ENCODE data around the gene TEKT5.
"Not testable (repeated sequence)": the region's sequence is repeated elsewhere in the genome, so short reads cannot be mapped to it uniquely, and the experiment has no call there.

The TEKT5 gene

DNA sequence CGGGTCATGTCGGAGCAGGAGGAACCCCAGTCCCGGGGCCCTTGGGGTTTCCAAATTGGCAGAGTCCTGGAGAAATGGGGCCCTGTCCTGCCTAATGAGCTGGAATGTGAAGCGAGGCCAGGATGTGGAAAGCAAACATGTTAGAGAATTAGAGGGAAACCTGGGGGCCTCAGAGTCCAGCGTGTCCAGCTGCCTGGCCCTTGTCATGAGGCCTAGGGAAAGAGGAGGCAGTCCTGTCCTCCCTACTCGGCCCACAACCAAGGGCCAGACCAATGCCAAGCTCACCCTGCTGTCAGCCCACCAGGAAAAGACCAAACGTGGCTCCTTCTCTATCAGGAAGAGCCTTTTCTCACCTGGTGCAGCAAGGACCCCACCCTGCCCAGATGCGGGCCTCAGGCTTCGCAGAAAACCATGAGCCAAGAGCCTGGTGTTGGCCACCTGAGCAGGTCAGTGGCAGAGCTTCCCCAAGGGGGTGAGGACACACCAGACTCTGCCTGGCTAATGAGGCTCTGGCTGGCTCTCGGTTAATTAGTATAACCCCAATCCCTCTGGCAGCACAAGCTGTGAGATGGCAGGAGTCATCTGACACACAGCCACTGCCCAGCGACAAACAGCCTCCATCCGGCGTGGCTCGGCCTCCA, 10.1 kb downstream of the TEKT5 start:
- no peak for DNase-seq

DNA sequence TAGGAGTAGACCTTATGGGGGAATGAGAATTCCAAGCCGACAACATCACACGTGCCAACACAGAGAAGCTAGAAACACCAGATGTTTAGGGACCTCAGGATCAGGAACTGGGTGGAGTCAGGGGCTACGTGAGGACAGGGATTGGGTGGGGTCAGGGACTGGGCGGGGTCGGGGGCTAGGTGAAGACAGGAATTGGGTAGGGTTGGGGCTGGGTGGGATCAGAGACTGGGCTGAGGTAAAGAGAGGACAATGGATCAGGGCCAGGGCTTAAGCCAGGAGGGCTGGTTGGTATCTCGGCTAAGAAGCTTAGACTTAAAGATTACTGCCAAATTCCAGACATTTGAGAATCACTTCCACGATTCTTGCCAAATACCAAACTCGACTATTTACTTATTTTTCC, 11.6 kb downstream of the TEKT5 start:
- DNase-seq, result no peak

DNA sequence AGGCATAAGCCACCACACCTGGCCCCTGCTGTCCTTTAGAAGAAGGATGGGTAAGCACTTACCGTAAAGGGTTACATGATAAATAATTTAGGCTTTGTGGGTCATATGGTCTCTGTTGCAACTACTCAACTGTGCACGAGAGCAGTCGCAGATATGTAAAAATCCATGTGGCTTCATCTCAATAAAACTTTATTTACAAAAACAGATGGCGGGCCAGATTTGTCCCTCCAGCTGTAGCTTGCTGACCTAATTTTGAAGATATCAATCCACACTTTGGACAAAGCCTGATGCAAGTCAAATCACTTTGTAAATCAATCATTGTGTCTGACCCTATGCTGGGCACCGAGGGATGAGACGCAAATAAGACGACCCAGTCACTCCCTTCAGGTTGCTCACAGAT, 12.1 kb downstream of the TEKT5 start:
- DNase-seq, result no peak

DNA sequence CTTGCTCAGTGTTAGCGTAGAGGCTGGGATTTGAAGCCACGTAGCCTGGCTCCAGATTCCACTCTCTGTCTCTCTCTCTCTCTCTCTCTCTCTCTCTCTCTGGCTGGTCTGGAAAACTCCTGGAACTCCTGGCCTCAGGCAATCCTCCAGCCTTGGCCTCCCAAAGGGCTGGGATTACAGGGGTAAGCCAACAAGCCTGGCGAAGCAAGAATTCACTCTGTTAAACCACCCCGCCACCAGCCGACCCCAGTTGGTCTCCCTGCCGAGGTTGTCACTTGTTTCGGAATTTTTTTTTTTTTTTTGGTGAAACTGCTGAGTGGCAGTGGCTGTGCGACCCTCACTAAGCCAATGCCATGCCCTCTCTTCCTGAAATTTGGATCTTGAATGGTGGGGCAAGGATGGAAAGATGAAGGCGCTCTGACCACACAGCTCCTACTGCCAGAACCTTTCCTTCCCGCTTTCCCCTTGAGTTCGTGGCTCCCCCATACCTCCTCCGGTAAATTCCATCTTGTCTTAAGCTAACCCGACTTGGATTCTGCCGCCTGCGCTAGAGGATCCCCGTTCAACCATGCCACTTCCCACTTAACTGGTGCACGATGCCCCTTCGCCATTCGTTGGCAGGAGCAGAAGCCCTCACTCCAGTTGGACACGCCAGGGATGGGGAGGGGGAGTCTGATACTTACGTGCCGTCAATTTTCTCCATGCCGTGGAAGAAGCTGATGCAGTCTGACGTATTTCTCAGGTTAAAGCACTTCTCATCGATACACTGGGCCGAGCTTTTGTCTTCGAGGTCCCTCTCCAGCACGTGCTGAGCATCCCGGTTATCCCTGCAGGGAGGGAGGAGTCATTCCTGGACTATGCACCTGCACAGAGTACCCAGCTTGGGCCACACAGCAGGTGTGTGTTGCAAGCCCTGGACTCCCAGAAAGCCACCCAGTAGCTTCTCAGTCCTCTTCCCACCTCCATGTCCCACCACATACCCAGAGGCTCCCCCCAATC, 13.1 kb downstream of the TEKT5 start:
- DNase-seq, result no peak

DNA sequence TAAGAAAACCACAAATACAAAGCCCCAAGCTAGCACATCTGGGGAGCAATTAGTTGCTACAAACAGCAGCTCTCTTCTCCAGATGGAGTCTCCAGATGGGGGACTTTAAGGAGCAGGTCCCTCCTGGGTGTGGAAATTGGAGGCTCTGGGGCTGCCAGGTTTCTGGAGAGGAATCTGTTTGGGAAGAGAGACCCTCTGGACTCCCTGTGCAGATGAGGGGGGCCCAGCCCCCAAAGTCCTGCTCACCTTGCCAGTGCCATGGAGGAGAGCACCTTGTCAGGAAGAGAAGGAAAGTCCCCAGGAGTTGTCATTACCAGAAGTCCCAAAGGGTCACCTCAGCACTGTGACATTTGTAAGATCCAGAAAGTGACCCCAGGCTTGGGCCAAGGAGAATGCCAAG, 14.8 kb downstream of the TEKT5 start:
- no peak for DNase-seq

DNA sequence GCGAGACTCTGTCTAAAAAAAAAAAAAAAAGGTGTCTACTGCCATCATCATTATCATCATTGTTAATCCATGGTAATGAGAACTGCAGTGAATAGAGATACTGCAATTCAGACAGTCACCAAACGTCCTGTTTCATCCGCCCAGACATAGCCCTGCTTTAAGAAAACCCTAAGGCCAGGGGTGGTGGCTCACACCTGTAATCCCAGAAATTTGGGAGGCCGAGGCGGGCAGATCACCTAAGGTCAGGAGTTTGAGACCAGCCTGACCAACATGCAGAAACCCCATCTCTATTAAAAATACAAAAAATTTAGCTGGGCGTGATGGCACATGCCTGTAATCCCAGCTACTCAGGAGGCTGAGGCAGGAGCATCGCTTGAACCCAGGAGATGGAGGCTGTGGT, 15.3 kb downstream of the TEKT5 start:
- DNase-seq, result not testable (repeated sequence)

DNA sequence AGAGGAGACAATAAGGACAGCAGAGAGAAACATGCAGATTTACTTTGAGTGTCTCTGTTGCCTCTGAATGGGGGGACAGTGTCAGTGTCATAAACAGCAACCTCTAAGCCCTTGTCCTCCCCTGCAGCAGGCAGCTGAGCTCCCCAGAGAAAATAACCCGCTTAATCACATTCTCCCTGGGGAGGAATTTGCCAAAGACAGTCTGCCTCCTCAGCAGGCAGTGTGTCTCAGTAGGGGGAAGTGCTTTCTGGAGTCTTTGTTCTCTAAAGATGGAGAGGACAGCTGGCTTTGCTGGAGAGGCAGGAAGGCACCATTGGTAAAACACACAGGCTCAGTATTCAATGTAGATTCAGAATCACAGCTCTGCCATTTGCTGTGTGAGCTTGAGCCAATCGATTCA, 16.1 kb downstream of the TEKT5 start:
- DNase-seq, result no peak

DNA sequence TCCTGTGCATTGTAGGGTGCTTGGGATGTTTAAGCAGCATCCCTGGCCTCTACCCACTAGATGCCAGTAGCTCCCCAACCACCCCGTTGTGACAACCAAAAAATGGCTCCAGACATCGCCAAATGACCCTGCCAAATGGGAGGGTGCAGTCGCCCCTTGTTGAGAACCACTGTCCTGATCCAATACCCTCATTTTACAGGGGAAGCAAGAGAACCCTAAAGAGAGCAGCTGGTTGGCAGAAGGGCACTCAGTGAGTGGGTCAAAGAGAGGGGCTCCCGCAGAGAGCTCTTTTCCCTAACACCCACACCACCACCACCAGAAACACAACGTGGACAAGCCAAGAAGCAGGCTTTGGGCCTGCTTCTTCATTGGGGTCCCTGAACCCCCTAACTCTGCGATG, 18.4 kb downstream of the TEKT5 start:
- DNase-seq, result no peak

DNA sequence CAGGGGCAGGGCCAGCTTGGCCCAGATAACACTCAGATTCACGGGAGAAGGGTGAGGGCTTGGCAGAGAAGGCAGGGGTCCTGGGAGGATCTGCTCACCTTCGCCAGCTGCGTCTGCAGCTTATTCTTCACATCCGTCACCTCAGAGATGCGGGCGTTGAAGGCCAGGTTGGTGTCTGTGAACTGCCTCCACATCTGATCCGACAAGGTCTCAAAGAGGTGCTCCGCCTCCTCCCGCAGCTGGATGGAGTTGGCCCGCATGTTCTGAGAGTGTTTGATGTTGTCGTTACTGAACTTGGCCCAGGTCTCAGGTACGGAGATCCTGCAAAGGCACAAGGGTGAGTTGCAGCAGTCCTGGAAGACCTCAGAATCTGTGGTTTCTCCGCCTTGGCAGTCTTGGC, 18.9 kb downstream of the TEKT5 start:
- DNase-seq, result no peak

DNA sequence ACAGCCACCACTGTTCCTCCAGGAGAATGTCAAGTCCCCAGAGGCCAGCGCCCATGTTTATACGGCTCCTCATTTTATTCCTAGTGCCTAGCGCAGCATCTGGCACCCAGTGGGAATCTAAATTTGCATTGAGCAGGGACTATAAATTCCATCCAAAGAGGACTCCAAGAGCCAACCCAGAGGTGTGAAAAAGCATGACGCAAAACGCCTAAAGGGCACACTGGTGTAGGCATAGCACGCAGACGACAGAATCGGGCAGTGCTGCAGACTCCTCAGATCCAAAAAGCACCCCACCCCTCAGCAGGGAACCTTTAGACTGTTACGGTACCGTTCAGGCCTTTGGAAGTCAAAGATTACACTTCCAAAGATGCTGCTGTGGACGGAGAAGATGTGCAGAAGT, 19.5 kb downstream of the TEKT5 start:
- no peak for DNase-seq

DNA sequence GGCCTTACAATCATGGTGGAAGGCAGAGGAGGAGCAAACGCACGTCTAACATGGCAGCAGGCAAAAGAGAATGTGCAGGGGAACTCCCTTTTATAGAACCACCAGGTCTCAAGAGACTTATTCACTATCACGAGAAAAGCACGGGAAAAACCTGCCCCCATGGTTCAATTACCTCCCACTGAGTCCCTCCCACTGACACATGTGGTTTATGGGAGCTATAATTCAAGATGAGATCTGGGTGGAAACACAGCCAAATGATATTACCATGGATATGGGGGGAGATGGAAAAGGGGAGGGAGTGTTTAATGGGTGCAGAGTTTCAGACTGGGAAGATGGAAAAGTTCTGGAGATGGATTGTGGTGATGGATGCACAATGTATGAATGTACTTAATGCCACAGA, 23.0 kb downstream of the TEKT5 start:
- no peak for DNase-seq

DNA sequence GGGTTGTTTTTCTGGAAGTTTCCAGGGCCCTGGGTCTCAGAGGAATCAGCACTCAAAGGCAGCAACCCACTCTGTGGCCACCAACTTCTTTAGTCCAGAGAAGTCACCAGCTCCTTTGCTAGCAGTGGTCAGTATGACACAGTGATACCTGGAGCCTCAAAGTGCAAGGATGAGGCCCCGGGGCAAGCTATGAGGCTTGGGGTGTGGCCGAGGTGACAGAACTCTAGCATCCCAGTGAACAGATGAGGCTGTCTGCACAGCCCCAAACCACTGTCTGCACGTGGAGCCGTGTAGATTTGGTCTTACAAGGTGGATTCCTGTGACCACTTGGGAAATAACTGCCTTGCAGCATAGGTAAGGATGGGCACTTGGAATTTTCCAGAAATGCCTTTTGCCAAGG, 24.9 kb downstream of the TEKT5 start:
- DNase-seq, result no peak

DNA sequence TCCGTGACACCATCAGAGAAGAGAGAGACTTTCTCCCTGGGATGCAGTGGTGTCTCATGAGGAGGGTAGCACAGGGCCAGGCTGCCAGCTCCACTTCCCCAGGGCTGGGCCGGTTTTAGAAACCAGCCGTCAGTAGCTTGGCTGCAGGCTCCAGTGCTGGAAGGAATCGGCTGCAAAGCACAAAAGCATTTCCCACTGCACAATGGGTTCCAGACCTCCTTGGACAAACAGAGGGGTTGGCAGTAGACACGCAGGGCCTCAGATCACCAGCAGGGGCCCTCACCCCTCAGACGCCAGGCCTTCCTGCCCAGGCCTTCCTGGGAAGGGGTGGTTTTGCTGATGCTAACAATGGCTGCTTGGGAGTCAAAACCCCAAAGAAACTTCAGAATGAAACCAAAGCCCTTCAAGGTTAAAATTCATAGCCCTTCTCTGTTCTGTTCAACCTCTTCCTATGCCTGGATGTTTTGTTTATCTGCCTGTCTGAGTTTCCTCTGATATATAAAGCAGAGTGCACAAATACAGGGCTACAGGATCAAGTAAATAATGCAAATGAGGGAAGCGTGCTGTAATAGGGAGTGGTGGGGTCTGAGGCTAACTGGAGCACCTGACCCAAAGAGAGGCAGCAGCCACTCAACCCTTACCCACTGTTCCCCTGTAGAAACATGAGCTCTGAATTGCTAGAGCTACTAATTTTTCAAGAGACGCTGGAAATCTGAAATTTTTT, 26.2 kb downstream of the TEKT5 start:
- DNase-seq, result peak in 1 of 2 donors; percentile 13

DNA sequence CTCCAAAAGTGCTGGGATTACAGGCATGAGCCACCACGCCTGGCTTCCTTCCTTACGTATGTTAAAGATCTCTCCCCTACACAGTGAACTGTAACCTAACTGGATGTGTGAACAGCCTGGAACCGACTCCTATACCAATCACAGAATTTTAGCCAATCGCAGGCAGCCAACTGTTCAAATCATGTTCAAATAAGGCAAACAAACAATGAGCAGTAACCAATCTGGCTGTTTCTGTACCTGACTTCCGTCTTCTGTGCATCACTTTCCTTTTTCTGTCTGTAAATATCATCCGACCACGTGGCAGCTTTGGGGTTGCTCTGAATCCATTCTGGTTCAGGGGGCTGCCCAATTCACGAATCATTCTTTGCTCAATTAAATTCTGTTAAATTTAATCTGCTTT, 27.5 kb downstream of the TEKT5 start:
- no peak for DNase-seq

DNA sequence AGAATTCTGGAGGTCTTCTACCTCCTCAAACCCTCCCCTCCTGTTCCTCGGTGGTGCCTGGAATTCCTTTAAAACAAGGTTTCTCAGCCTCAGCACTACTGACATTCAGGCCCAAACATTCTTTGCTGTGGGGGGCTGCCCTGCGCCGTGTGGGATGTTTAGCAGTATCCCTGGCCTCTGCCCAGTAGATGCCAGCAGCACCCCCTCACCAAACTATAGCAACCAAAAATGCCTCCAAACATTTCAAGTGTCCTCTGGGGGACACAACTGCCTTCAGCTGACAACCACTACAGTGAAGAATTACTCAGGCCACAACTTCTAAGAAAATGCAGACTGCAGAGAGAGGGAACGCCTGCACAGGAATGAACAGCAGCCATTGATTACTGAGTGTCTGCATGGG, 28.4 kb downstream of the TEKT5 start:
- DNase-seq, result no peak

DNA sequence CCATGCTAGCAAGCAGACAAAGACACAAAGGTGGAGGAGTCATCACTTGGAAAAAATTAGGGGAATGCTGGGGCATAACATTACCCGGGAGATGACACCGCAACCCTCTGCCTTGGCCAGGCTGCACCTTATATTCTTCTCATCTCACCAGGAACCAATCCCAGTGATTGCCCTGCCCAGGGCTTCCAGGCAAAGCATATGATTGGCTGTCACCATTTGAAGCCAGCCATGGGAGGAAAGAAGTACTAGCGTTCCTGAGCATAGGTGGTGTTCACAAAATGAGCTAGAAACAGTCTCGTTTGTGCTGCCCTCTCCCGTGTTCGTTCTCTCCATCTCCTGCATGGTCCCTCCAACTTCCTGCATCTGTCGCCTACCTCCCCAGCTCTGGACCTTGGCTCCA, 29.6 kb downstream of the TEKT5 start:
- no peak for DNase-seq

DNA sequence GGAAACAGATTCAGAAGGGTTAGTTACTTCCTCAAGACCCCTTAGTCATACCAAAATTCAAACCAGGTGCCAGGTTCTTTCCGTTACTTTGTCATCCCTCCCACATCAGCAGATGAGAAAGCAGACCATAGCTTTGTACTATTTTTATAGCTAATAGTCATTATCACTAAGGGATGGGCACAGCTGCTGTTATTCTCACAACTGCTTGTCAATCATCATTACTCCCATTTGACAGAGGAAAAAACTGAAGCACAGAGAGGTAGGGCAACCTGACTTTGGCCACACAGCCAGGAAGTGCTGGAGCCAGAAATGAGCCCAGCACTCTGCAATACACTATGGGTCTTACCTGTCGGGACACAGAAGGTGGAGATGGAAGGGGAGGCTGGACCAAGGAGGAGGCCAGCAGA, 30.0 kb downstream of the TEKT5 start:
- no peak for DNase-seq

DNA sequence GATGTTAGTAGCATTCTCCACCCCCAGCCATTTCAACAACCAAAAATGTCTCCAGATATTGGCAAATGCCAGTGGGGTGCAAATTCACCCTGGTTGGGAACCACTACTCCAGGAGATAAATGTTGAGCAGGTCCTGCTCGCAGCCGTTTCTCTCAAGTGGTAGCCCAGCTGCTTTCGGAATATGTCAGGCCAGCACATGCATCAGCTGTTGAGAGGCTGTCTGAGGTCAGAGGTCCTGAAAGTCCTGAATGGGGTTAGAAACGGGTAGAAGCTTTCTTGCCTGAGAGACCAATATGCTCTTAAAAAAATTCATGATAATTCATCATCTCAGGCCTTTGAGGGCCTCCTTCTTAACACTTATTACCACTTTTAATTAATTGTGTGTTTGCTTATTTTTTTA, 31.0 kb downstream of the TEKT5 start:
- no peak for DNase-seq

DNA sequence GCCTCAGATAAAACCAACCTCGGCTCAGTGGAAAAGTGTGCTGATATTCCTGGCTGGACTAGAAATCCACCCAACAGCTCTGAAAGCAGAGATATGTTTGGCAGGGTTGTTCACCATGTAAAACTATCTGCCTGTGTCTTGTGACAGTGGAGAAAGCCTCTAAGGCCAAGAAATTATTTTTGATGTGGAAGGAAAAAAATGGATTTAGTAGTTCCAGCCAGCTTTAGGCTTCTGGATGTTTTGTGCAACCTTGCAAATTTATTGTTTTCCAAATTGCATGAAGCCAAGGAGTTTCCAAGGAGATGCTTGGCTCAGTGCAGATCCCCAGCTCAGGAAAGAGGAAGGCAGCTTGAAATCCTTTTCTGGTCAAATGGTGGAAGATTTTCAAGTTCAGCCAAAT, 31.6 kb downstream of the TEKT5 start:
- DNase-seq, result no peak

DNA sequence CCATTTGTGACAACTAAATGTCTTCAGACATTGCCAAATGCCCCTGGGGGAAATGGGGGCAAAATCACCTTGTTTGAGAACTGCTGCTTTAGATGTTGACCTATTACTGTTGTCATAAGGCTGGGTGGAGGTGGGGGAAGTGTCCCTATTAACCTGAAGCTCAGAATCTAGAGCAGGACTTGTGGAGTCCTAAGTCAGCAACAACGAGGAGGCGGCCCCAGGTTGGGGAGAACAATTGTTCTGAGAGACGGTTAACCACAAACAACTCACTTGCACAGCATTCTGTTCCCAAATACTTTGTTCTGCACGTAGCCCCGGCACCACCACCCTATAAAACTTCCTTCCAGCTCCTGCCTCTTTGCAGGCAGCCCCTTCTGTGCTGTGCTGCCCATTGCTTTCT, 32.5 kb downstream of the TEKT5 start:
- DNase-seq, result no peak

DNA sequence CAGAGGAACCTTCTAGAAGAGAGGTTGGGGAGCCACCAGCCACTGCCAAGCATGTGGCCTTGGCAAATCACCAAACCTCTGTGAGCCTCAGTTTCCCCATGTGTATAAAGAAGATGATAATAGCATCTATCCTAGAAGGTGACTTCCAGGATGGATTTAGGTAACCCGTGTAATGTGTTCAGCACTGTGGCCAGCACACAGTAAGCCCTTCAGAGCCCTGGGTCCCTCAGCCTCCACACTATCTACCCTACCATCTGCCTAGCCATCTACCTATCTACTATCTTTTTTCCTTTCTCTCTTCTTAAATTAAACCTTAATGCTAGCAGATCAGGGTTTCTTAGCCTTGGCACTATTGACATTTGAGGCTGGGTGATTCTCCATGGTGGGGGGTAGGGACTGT, 33.0 kb downstream of the TEKT5 start:
- DNase-seq, result no peak

DNA sequence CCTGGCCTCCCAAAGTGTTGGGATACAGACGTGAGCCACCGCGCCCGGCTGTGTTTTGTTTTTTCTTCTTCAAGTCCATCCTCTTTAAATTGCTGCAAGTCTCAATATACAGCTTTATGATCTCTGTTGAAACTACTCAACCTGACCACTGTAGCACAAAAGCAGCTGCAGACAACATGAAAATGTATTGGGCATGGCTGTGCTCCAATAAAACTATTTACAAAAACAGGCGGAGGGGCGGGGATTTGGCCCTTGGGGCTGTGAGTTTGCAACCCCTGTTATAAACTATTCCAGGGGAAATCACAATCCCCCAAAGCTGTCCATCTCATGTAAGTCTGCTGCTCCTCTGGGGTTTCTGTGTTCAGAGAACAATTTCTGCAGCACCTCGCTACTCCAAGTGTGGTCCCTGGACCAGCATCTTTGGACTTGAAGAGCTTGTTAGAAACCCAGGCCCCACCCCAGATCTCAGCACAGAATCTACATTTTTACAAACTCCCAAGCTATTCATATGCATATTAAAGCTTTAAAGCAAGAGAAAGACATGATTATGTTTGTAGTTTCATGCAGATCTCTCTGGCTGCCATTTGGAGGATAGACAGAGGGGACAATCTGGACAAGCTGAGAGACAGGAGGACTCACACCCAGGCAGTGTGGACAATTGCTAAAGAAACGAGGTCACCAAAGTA, 33.6 kb downstream of the TEKT5 start:
- DNase-seq, result no peak

DNA sequence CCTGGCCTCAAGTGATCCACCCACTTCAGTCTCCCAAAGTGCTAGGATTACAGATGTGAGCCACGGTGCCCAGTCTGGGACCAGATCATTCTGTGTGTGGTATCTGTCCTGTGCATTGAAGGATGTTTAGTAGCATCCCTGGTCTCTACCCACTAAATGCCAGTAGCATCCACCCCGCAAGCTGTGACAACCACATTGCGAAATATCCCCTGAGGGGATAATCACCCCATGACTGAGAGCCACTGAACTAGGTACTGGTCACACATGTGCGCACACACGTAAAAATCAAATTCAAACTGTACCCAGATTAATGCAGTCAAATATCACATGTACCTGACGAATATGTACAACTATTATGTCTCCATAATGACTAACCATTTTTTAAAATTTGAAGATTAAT, 35.8 kb downstream of the TEKT5 start:
- no peak for DNase-seq
